Mucosa of rectum (tissue), 2 donors: ENCODE results near the gene KAT8.
A peak's percentile ranks its signal among the peaks of the same experiment; 100 is the strongest.

Source experiments
- H3K27ac ChIP-seq, 2 donors: one replicate each; pipeline ENCODE4 v1.7.0; 2013; ENCODE audit warnings: inconsistent platforms in 2 of 2, low read depth in 2 of 2, low read length in 2 of 2
- H3K27me3 ChIP-seq, 2 donors: one replicate each; pipeline ENCODE4 v1.7.0; 2013; ENCODE audit warnings: low read length in 2 of 2; ENCODE audit not compliant: control insufficient read depth in 2 of 2, insufficient read depth in 2 of 2
- H3K36me3 ChIP-seq, 2 donors: one replicate each; pipeline ENCODE4 v1.7.0; 2013; ENCODE audit warnings: low read length in 2 of 2; ENCODE audit not compliant: control insufficient read depth in 2 of 2, insufficient read depth in 2 of 2
- H3K4me1 ChIP-seq, 2 donors: one replicate each; pipeline ENCODE4 v1.7.0; 2013; ENCODE audit warnings: low read length in 2 of 2, mild to moderate bottlenecking in 1 of 2; ENCODE audit not compliant: control insufficient read depth in 2 of 2, insufficient read depth in 2 of 2
- H3K4me3 ChIP-seq, 2 donors: one replicate each; pipeline ENCODE4 v1.7.0; 2013; ENCODE audit warnings: low read length in 2 of 2
- H3K9ac ChIP-seq, 2 donors: one replicate each; pipeline ENCODE4 v1.7.0; 2013; ENCODE audit warnings: low read length in 2 of 2, low read depth in 1 of 2, mild to moderate bottlenecking in 1 of 2
- H3K9me3 ChIP-seq, 2 donors: one replicate each; pipeline ENCODE4 v1.7.0; 2013; ENCODE audit warnings: low read length in 2 of 2; ENCODE audit not compliant: control insufficient read depth in 2 of 2
- donor health status: healthy.
- donor health status: Normal muscosa, but diverticular disease.

KAT8 gene

GRCh38 chr16:31179219-31179746 is 61.8 kb downstream of the KAT8 start:
- Histone ChIP-seq H3K4me1 (peaks cover 23 to 28% of the 10 kb centered on the region in 2 donors), H3K4me3 (peak overlapping the region; percentile 84 to 91), H3K9ac (peak overlapping the region; percentile 87 to 92), H3K36me3 (peaks cover 15 to 18% of the 10 kb centered on the region in 2 donors), H3K9me3 (no peaks in the 10 kb centered on the region), H3K27ac (peak overlapping the region; percentile 90 to 94), H3K27me3 (no peaks in the 10 kb centered on the region)

GRCh38 chr16:31179747-31180459 is 62.4 kb downstream of the KAT8 start, which contains the start of gene FUS:
Gene FUS, plus strand, starts transcription at chr16:31180139. Its CDS starts 76 bp downstream, at chr16:31180215.
- Histone ChIP-seq H3K9ac (peak within 1 kb of the TSS; percentile 87 to 92), H3K36me3 (peaks cover 20 to 23% of the 10 kb centered on the region in 2 donors), H3K27ac (peak within 1 kb of the TSS; percentile 90 to 94), H3K27me3 (no peaks in the 10 kb centered on the region), H3K4me1 (peaks cover 23 to 28% of the 10 kb centered on the region in 2 donors), H3K4me3 (peak within 1 kb of the TSS; percentile 84 to 91), H3K9me3 (no peaks in the 10 kb centered on the region)
